ENCODE measurements around the gene COX7B2. TPM values are rescaled to one million over a fixed set of nuclear protein-coding genes. Genes with fewer than 3 reads are reported as not detected.

COX7B2 gene
- total RNA-seq (ENCODE audit: low replicate concordance), result not detected in 2 replicates

- no peaks in the 10 kb centered on the region for H3K9me3 ChIP-seq (ENCODE audit: low read depth)
- H3K79me2 ChIP-seq (ENCODE audit: low read depth), result no peaks in the 10 kb centered on the region
- Mint-ChIP-seq H3K27ac (no peak within 1 kb of the TSS), H3K27me3 (ENCODE audit: insufficient read depth, low read depth) (no peaks in the 10 kb centered on the region), H3K36me3 (no peaks in the 10 kb centered on the region), H3K9me3 (no peaks in the 10 kb centered on the region), H3K4me3 (no peak within 1 kb of the TSS), H3K4me1 (no peaks in the 10 kb centered on the region)
- H3K27me3 ChIP-seq, result no peaks in the 10 kb centered on the region
- H3K4me1 ChIP-seq, result no peaks in the 10 kb centered on the region
- no peak within 1 kb of the TSS for H2AFZ ChIP-seq (replicated peaks)
- no peak within 1 kb of the TSS for H3K27ac ChIP-seq
- no peaks in the 10 kb centered on the region for H4K20me1 ChIP-seq (ENCODE audit: low read depth)
- H3K36me3 ChIP-seq, result no peaks in the 10 kb centered on the region
- TF ChIP-seq CTCF (IDR thresholded peaks at IDR 0.05) (no peak), EZH2 (IDR thresholded peaks at IDR 0.05) (no peak), EZH2phosphoT487 (IDR thresholded peaks at IDR 0.05) (no peak)
- H3K4me2 ChIP-seq, result no peak within 1 kb of the TSS
- no peak for DNase-seq (ENCODE audit: low spot score)
- H3F3A ChIP-seq (ENCODE audit: low read depth), result no peaks in the 10 kb centered on the region
- no peak within 1 kb of the TSS for H3K9ac ChIP-seq
- no peak within 1 kb of the TSS for H3K4me3 ChIP-seq
Measured at GRCh38 chr4:46909078-46909477, at the start of gene COX7B2. Gene COX7B2, minus strand, starts transcription at chr4:46909245. Its CDS starts 174,053 bp downstream, at chr4:46735192.

- no peaks in the 10 kb centered on the region for H4K20me1 ChIP-seq (ENCODE audit: low read depth)
- no peaks in the 10 kb centered on the region for H3K36me3 ChIP-seq
- Mint-ChIP-seq H3K27ac (no peak overlapping the region), H3K4me3 (no peak overlapping the region), H3K27me3 (ENCODE audit: insufficient read depth, low read depth) (no peaks in the 10 kb centered on the region), H3K4me1 (no peaks in the 10 kb centered on the region), H3K9me3 (no peaks in the 10 kb centered on the region), H3K36me3 (no peaks in the 10 kb centered on the region)
- H3K4me3 ChIP-seq, result no peak overlapping the region
- H3F3A ChIP-seq (ENCODE audit: low read depth), result no peaks in the 10 kb centered on the region
- no peak for DNase-seq (ENCODE audit: low spot score)
- no peaks in the 10 kb centered on the region for H3K79me2 ChIP-seq (ENCODE audit: low read depth)
- no peak overlapping the region for H3K4me2 ChIP-seq
- no peaks in the 10 kb centered on the region for H3K4me1 ChIP-seq
- no peak overlapping the region for H3K9ac ChIP-seq
- peaks cover 11% of the 10 kb centered on the region for H3K27me3 ChIP-seq
- no peak overlapping the region for H3K27ac ChIP-seq
- no peak overlapping the region for H2AFZ ChIP-seq (replicated peaks)
- TF ChIP-seq EZH2phosphoT487 (IDR thresholded peaks at IDR 0.05), result no peak
- TF ChIP-seq CTCF (IDR thresholded peaks at IDR 0.05), result no peak
- H3K9me3 ChIP-seq (ENCODE audit: low read depth), result no peaks in the 10 kb centered on the region
Measured at GRCh38 chr4:46956451-46956850, 47.4 kb upstream of the COX7B2 start.

GRCh38 chr4:46955601-46956000 lies 46.6 kb upstream of the COX7B2 start:
- no peaks in the 10 kb centered on the region for H3K36me3 Mint-ChIP-seq
- no peak overlapping the region for H3K27ac Mint-ChIP-seq
- H3K27ac ChIP-seq, result no peak overlapping the region
- no peak overlapping the region for H3K4me2 ChIP-seq
- no peak for DNase-seq (ENCODE audit: low spot score)
- no peaks in the 10 kb centered on the region for H3K36me3 ChIP-seq
- no peak overlapping the region for H3K4me3 ChIP-seq
- no peaks in the 10 kb centered on the region for H3K9me3 Mint-ChIP-seq
- H3K9ac ChIP-seq, result no peak overlapping the region
- TF ChIP-seq EZH2phosphoT487 (IDR thresholded peaks at IDR 0.05) (no peak), EZH2 (IDR thresholded peaks at IDR 0.05) (no peak), CTCF (IDR thresholded peaks at IDR 0.05) (no peak)
- no peaks in the 10 kb centered on the region for H4K20me1 ChIP-seq (ENCODE audit: low read depth)
- no peak overlapping the region for H3K4me3 Mint-ChIP-seq
- no peak overlapping the region for H2AFZ ChIP-seq (replicated peaks)
- no peaks in the 10 kb centered on the region for H3K27me3 Mint-ChIP-seq (ENCODE audit: insufficient read depth, low read depth)
- H3K4me1 Mint-ChIP-seq, result no peaks in the 10 kb centered on the region
- no peaks in the 10 kb centered on the region for H3K79me2 ChIP-seq (ENCODE audit: low read depth)
- H3K9me3 ChIP-seq (ENCODE audit: low read depth), result no peaks in the 10 kb centered on the region
- no peaks in the 10 kb centered on the region for H3K4me1 ChIP-seq
- no peaks in the 10 kb centered on the region for H3F3A ChIP-seq (ENCODE audit: low read depth)
- H3K27me3 ChIP-seq, result peaks cover 11% of the 10 kb centered on the region
